HTR-8/SVneo (cell line): ENCODE results near the gene CDH4.

Experiments used
- DNase-seq: peaks from one replicate; pipeline ENCODE4 v3.0.0; 2011; ENCODE audit warnings: low spot score, mixed read lengths; ENCODE audit not compliant: insufficient read length
- FAIRE-seq: peaks from 2 replicates; lab custom pipeline; 2011; peaks lifted over from hg19 to GRCh38; lab: Jason Lieb, UNC

CDH4 gene

DNA sequence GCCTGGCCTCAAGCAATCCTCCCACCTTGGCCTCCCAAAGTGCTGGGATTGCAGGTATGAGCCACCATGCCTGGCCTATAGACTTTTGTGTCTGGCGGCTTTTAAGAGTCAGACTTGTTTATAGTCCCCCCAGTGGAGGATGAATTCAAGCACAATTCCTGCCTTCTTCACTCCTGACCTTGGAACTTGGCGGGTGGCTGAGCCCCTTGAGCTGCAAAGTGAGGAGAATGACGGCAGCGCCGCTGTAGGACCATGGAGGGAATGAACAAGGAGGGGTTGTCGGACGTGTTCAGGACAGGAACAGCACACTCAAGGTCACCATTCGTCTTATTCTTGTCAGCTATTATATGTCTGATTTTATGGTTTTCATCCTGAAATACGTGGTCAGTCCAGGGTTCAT is 265.4 kb downstream of the CDH4 start:
- DNase-seq (no peak), FAIRE-seq (no peak)

GRCh38 chr20:61518424-61518951 is 266.4 kb downstream of the CDH4 start:
- FAIRE-seq, result peak; percentile 91
- DNase-seq, result no peak

GRCh38 chr20:61519488-61519887 is 267.4 kb downstream of the CDH4 start:
- DNase-seq (no peak), FAIRE-seq (no peak)

DNA sequence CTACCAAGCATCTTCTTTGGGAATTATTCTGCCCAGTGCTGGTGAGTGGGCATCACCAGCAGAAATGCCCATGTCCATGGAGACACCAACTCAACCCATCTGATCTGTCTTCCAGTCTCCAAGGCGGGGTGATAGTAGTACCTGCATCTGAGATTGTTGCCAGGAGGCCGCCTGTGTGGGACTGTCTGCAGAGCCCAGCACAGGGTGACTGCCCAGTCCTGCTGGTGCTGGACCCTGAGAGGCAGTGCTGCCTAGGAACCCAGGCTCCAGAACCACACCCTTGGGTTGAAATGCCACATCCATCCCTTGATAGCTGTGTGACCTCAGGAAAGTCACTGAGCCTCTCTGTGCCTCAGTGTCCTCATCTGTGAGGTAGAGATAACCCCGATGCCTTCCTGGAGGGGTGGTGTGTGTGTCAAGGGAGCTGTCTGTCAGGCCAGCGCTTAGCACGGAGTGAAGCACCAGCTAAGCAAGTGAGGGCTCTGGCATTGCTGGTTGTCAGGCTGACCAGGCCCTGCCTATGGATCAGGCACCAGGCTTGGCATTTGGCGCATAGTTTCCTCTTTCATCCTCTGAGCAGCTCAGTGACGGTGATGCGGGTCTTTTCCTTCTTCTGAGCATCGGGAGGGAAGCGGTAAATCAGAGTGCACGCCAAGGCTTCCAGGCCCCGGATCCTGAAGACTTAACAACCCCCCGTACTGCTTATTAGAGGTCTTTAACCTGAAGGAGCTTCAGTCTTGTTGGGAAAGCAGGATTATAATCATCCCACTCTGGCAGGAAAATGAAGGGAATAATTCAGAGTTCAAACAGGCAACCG is 268.2 kb downstream of the CDH4 start:
- FAIRE-seq (peak; percentile 54), DNase-seq (no peak)

DNA sequence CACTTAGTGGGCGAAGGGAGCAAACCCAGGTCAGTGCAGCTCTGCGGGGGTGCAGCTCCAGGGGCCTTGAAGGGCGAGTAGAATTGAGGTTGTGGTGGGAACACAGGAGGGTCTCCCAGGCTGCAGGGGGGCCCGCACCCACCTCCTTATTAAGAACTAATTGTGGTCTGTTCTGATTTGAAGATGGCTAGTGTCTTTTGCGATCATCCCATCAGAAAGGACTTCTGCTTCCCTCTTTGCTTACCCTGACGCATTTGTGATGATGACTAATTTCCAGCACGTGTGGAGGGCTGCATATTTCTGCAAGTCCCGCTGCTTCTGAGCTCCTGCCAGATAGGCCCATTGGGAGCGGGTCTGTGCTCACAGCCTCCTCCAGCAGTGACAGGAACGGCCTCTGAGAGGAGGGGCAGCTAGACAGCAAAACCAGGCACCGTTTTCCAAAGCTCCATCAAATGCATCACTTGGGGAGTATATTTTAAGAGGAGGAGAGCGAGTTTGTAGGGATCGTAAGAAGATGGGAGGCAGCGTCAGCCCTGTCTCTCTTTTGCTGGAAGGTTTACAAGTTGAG is 268.9 kb downstream of the CDH4 start:
- FAIRE-seq (peak; percentile 90), DNase-seq (peak; percentile 66)

DNA sequence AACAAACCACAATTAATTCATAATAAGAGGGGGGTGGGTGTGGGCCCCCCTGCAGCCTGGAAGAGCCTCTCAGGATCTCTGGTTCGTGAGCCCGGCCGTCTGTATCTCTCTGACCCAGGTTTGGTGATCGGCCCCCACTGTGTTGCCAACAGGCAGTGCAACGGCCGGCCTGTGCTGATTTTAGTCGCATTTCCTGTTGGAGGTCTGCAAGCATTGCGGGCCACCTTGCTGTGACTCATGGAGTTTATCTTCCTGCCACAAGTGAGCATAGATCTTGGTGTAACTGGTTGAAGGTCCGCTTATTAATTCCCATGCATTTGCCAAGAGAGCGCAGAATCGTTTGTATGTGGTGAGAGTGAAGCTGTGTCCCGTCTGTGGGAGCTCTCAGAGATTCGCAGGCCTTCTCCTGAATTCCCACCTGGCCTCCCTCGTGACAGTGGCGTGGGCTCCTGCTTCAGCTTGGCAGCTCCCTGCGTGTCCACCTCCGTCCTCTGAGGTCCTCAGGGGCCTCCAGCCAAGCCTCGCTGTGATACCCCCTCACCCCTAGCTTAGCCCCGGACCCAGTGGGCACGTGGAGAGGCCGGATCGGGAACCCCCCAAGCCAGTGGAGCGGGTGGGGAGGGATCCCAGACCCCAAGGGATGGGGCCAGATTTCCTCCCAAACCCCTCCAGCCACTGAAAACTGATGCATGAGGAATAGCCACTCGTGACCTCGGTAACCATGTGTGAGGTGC is 269.8 kb downstream of the CDH4 start:
- peak; percentile 55 for FAIRE-seq
- no peak for DNase-seq

DNA sequence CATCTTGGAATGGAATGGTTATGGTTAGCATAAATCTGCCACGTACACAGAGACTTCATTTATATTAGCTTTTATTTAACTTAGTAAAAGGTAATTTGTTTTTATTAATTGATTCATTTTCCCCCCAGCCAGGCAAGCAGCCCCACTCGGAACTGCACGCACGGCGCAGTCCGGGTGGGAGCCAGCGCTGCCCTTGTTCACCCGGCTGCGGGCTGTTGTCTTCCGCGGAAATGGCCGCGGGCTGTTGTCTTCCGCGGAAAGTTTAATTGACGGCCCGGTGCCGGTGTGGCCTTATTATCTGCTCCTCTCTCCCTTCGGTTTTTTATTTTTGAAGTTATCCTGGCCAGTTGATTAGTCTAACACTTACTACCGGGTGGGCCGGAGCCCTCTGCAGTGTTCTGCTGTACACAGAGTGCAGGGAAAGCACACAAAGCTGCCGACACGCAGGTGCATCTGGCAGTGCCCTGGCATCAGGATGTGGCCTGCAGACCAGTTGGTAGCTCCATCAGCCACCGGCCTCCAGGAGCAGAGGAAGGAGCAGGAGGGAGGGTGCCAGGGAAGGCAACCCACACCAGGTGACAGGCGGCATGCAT is 270.5 kb downstream of the CDH4 start:
- FAIRE-seq, result no peak
- DNase-seq, result no peak

- FAIRE-seq, result no peak
- no peak for DNase-seq
Measured at GRCh38 chr20:61523145-61523544, 271.1 kb downstream of the CDH4 start.

GRCh38 chr20:61524951-61525666 is 273.0 kb downstream of the CDH4 start:
- DNase-seq (no peak), FAIRE-seq (peak; percentile 20)

- FAIRE-seq, result peak; percentile 9
- DNase-seq, result no peak
Measured at GRCh38 chr20:61525781-61526431, 273.8 kb downstream of the CDH4 start.

DNA sequence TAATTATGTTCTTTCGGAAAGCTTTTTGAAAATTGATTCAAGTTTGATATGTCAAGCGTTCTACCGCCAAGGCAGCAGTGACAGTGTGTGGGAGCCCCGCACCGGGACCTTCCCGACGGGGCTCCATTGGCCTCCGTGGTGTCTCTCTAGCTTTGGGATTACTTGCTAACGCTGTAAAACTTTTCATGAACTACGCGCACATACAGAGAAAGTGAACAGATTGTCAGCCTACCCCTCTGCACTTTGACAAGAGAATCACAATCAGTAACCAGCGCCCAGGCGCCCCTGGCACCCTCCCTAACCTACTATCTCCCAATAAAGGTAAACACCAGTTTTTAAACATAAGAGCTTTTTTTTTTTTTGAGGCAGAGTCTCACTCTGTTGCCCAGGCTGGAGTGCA is 274.8 kb downstream of the CDH4 start:
- FAIRE-seq (no peak), DNase-seq (no peak)

- DNase-seq (no peak), FAIRE-seq (no peak)
Measured at GRCh38 chr20:61527626-61528025, 275.6 kb downstream of the CDH4 start.

DNA sequence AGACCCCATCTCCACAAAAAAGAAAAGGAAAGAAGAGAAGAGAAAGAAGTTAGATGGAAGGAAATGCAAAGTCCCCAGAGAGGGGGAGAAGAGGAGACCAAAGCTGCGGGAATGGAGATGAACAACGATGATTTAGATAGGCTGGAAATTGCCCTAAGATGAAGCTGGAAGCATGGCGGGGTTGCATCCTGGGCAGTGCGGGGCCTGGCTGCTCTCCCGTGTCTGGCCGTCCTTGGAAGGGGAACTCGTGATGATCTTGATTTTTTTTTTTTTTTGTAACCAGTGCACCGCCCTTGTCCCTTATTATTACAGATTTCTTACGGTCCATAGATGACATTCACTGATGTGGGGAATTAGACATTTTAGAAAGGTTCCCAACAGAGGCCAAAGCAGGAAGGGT is 276.5 kb downstream of the CDH4 start:
- no peak for FAIRE-seq
- no peak for DNase-seq

- DNase-seq (no peak), FAIRE-seq (peak; percentile 20)
Measured at GRCh38 chr20:61529354-61529753, 277.3 kb downstream of the CDH4 start.

GRCh38 chr20:61531553-61532345 is 279.7 kb downstream of the CDH4 start:
- peak; percentile 74 for DNase-seq
- FAIRE-seq, result peak; percentile 38

- FAIRE-seq, result no peak
- DNase-seq, result no peak
Measured at GRCh38 chr20:61532736-61533135, 280.7 kb downstream of the CDH4 start.

DNA sequence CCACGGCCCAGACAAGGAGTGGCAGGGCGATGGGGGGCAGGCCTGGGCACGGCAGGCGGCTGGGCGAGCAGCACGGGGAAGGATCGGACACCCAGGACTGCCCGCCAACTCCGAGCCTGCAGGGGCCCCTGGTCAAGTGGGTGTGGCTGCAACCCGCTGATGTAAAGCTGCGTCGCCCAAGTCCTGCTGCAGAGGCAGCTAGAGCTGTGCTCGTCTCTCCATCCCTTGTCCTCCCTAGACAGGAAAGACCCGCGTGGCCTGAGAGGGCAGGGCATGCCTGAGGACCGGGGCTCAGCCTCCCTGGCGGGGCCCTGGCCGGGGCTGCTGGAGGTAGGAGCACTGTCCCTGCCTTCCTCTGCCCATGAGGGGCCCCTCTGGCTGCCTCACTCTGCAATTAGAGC is 281.2 kb downstream of the CDH4 start:
- DNase-seq, result no peak
- FAIRE-seq, result no peak

DNA sequence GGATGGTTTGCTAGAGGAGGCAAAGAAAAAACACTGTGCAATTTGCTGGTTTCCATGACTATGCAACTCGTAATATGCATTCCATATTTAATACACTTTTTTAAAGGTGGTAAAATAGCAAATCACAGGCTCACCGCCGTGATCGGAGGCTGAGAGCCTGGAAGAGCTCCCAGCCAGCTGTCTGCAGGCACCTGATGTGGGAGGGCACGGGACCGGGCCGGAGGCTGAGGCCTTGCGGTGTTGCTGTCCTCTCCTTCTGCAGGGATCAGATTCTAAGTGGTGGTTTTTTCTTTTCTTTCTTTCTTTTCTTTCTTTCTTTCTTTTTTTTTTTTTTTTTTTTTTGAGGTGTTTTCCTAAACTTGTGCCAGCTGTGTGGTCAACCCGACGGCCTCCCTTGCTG is 282.3 kb downstream of the CDH4 start:
- DNase-seq, result no peak
- FAIRE-seq, result no peak

DNA sequence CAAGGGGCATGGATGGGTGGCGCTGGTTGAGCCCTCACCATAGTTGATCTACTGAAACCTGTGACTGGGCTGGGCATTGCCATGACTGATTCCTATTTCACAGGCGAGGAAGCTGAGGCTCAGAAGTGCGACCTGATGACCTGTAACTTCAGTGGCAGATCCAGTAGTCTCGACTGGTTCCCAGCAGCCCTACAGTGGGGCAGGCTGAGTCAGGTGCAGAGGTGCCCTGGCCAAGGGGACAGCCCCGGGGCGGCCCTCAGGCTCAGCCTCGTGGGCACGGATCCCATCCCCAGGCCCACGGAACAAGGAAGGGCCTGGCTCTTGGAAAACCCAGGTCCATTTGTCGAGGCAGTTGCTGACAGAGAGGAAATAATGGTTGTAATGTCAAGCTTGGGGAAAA is 283.0 kb downstream of the CDH4 start:
- FAIRE-seq, result peak; percentile 59

More for the DNA sequence above, 283.0 kb downstream of the CDH4 start:
- DNase-seq, result no peak
